HCT116 (cell line): ENCODE results near the gene RCC1.

Experiments used
- POLR2A ChIP-seq: IDR thresholded peaks from 2 replicates; pipeline ENCODE4 v1.7.0; 2011; ENCODE audit warnings: borderline replicate concordance; ENCODE audit not compliant: insufficient read depth, insufficient read length; ENCODE audit errors: extremely low read depth
- TCF7L2 ChIP-seq: IDR thresholded peaks from 2 replicates; pipeline ENCODE4 v1.7.0; 2011; ENCODE audit warnings: borderline replicate concordance, inconsistent platforms; ENCODE audit not compliant: insufficient read depth, insufficient read length; ENCODE audit errors: extremely low read depth

- TF ChIP-seq POLR2A (no peak), TCF7L2 (no peak)
Observed at GRCh38 chr1:28516518-28516956, 10.7 kb downstream of the RCC1 start.
